COR-L47 (cell line): ENCODE measurements around the gene NAALADL1.
A peak's percentile ranks its signal among the peaks of the same experiment; 100 is the strongest.
"Not testable (repeated sequence)": the region's sequence is repeated elsewhere in the genome, so short reads cannot be mapped to it uniquely, and the experiment has no call there.

Experiments
- DNase-seq: peaks from one replicate; lab custom pipeline; 2025; lab: John Stamatoyannopoulos, UW

Gene NAALADL1

GRCh38 chr11:65013888-65014725 lies 44.2 kb downstream of the NAALADL1 start, which contains the start of gene ARL2:
ARL2 (plus strand) TSS chr11:65014160; CDS start chr11:65014208, 48 bp downstream.
- peak; percentile 90 for DNase-seq

GRCh38 chr11:65013130-65013887 lies 45.0 kb downstream of the NAALADL1 start:
- peak; percentile 74 for DNase-seq

- DNase-seq = no peak
These were observed 49.5 kb downstream of the NAALADL1 start for GRCh38 chr11:65008873-65009272.

GRCh38 chr11:65008016-65008415 lies 50.3 kb downstream of the NAALADL1 start:
- no peak for DNase-seq

GRCh38 chr11:65003968-65004367 lies 54.4 kb downstream of the NAALADL1 start:
- DNase-seq = not testable (repeated sequence)

- no peak for DNase-seq
These were observed 55.1 kb downstream of the NAALADL1 start for GRCh38 chr11:65003282-65003681.

- no peak for DNase-seq
These were observed 55.6 kb downstream of the NAALADL1 start for GRCh38 chr11:65002706-65003105.

GRCh38 chr11:64999478-64999877 lies 58.9 kb downstream of the NAALADL1 start:
- DNase-seq = no peak

- no peak for DNase-seq
These were observed 59.5 kb downstream of the NAALADL1 start for GRCh38 chr11:64998690-64999431.

GRCh38 chr11:64998141-64998540 lies 60.2 kb downstream of the NAALADL1 start:
- no peak for DNase-seq

GRCh38 chr11:64996710-64997380 lies 61.5 kb downstream of the NAALADL1 start, which contains the start of gene BATF2:
BATF2 (minus strand) TSS chr11:64996971; CDS start chr11:64996914, 57 bp downstream.
- peak; percentile 48 for DNase-seq

- no peak for DNase-seq
These were observed 62.0 kb downstream of the NAALADL1 start for GRCh38 chr11:64996327-64996709.
